Erythroblast (primary cell): ENCODE measurements around the gene CDK6.

Experiments
- DNase-seq, 2 experiments: peaks; one replicate each; lab custom pipeline; 2025; lab: John Stamatoyannopoulos, UW
- GATA1 ChIP-seq: IDR thresholded peaks from 2 replicates; pipeline ENCODE4 v1.6.1; 2011; ENCODE audit warnings: low read depth, mild to moderate bottlenecking, control low read depth, low read length, moderate library complexity
- POLR2A ChIP-seq: IDR thresholded peaks from 2 replicates; pipeline ENCODE4 v1.6.1; 2011; ENCODE audit warnings: mild to moderate bottlenecking, low read length

The CDK6 gene

DNA sequence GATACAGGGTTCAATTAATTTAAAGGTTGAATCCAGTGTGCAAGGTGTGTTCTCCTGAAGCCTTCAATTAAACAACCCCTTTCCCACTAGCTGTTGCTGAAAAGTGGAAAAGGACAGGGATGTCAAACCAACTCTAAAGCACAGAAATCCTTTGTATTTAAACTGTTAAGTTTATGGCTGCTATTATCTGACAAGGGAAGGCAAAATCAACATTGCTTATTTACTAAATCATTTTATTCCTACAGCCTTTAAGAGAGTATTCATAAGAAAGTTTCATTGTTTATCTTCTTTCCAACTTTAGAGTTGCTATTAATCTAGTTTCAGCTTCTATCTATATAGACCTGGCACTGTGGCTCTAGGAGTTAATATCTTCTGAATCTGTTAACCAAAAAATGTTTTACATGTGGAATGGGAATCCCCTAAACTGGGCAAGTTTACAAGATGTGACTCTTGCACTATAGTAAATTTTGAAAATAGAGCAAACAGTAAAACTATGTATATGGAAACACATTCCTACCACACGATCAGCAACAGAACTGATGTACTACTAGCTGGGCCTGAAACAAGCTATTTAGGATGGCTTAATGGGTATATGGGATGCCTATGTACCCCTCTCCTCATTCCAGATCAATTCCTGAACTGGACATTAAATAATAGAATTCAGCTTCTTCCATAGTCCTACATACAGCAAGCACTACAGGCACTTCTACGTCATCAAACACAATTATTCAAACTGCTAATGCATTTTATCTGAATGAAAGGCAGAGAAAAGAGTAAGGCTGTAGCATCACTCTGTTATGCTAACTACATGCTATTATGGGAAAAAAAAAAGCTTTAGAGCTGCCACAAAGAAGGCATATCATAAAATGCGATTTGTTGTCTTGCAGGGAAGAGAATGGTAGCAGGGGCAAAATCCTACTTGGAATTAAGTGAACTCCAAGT is 52.8 kb downstream of the CDK6 start:
- DNase-seq, result no peak
- TF ChIP-seq POLR2A, result no peak
- TF ChIP-seq GATA1, result no peak

DNA sequence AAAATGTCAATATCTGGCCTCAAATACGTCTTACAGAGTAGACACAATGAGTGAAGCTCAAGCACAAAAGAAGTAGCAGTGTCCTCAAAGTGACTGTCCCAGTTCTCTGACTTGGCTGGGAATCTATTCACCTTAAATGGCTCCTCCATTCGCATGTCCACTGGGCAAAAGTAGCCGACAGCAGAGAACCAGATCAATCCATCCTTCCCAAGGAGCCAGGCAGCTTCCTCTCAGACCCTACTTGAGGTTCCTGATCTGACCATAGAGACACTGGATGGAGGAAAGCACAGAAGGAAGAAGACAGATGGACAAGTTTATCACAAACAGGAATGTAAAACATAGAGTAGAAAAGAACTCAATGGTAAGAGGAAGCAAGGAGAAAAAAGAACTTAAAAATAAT is 53.5 kb downstream of the CDK6 start:
- TF ChIP-seq GATA1, result no peak
- no peak for TF ChIP-seq POLR2A

DNA sequence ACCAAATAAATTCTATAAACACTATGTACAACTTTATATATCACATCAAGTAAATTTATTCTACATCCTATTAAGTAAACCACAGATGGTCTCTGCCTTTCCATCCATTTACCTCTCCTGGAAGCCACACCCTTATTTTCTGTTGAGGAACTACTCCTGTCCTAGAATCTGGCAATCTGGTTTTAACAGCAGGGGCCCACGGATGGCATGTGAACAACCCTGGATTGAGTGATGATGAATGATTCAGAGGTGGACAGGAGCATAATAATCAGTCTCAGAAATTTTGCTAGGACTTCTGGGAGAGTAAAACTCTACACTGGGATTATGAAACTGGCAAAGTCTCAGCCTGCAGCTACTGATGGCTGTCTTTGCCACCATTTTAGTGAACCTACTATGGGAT is 54.1 kb downstream of the CDK6 start:
- TF ChIP-seq GATA1 (no peak), POLR2A (no peak)

More for the DNA sequence above, 53.5 kb downstream of the CDK6 start:
- no peak for DNase-seq

DNA sequence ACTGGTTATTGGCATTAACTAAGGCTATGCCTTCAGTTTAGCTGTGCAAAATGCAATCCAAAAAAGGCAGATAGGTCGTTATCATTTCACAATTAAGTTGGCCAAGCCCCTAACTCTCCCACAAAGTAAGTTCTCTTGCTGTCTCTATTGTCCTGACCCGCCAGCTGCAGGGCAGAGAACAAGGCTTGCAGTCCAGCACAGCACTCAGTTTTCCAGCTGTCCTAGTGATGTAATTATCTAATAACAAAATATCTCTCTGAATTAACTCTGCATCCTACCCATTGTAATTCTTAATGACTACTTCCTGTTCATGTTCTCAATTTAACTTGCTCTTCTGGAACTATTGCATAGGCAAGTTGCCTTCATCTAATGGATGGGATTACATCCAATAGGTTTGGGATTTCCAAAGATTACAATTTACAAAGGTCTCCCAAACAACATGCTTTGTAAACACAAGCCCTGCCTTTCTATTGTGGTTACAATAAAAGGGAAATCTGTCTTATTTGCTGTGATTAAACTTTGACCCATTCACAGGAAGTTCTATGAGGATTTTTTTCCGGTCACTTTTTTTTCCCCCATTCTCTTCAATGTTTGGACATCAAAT is 55.2 kb downstream of the CDK6 start:
- no peak for TF ChIP-seq GATA1
- no peak for TF ChIP-seq POLR2A
- DNase-seq, result no peak

More for the DNA sequence above, 54.1 kb downstream of the CDK6 start:
- no peak for DNase-seq

DNA sequence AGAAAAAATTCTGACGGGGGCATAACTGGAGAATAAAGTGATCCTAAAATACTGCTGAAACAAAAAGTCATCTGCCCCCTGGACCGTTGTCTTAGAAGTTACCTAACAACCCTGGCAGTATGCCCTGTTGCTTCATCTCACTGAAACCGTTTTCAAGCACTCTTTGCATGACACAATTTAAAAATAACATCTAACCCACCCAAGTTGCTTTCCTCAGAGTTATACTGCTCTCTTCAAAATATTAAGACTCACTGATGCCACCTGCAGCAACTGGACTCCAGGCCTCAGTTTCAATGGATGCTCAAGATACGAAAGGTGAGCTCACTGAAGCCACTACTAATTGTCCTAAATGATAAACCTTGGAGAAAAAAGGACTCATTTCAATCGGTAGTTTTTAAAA is 57.4 kb downstream of the CDK6 start:
- DNase-seq, result no peak
- no peak for TF ChIP-seq GATA1
- no peak for TF ChIP-seq POLR2A

DNA sequence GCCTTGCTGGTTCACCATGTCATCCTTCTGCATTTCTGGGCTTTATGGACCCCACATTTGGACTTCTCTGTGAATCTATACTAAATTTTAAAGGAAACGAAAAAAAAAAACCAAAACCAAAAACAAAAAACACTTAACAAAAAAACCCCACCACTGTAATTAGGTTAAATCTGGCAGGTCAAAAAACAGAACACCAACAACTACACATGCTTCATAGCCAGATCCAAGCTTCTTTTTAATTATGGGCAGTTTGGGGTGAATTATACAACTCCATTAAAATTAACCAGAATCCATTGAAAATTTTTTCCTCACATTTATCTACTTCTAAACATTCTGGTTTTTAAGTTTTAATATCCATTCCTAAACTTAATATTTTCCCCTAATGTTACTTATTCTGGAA is 58.4 kb downstream of the CDK6 start:
- TF ChIP-seq GATA1 (no peak), POLR2A (no peak)
- DNase-seq, result no peak

DNA sequence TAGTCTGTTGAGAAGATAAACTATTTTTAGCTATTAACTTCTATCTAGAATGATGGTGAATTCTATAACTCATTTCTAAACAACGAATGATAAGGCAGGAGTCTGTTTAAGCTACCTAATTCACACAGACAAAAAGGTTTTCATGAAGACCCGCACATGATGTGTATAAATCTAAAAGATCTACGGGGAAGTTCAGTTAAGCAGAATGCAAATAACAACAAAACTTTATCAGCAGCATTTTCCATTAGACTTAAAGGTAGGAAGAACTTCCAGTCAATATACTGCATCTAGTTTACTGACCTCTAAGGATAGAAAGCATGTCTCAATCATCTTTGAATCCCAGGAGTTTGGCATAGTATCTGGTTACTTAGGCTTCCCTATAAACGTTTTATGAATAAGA is 62.6 kb downstream of the CDK6 start:
- no peak for DNase-seq
- TF ChIP-seq POLR2A (no peak), GATA1 (no peak)

DNA sequence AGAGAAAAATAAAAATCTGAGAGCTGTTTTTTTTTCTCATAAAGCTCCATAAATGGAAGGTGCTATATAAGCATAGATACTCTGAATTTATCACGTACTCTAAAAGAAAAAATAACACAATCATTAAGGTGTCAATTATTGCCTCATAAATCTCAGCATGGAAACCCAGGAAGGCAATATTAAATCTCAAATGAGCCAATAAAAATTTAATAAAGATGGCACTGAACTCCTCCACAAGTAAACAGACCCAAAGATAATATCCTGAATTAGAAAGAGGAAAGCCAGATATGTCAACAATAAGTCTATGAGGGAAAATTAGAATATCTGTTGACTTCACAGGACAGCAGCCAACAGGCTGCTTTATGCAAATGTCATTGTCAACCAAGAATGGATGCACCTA is 66.5 kb downstream of the CDK6 start:
- TF ChIP-seq POLR2A (no peak), GATA1 (no peak)
- no peak for DNase-seq

DNA sequence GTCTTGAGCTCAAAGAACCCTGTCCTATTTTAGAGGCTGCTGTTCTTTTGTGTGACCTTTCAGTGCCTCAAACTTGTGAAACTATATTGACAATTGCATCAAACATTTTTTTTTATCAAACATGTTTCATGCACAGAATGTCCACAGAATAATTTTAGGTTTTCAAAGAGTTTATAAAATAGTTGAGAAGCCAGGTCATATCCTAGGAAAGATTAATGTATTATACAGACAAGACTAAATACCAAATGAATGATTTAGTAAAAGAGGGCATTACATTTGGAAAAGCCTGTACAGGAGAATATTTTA is 67.0 kb downstream of the CDK6 start:
- DNase-seq, result no peak
- no peak for TF ChIP-seq POLR2A

DNA sequence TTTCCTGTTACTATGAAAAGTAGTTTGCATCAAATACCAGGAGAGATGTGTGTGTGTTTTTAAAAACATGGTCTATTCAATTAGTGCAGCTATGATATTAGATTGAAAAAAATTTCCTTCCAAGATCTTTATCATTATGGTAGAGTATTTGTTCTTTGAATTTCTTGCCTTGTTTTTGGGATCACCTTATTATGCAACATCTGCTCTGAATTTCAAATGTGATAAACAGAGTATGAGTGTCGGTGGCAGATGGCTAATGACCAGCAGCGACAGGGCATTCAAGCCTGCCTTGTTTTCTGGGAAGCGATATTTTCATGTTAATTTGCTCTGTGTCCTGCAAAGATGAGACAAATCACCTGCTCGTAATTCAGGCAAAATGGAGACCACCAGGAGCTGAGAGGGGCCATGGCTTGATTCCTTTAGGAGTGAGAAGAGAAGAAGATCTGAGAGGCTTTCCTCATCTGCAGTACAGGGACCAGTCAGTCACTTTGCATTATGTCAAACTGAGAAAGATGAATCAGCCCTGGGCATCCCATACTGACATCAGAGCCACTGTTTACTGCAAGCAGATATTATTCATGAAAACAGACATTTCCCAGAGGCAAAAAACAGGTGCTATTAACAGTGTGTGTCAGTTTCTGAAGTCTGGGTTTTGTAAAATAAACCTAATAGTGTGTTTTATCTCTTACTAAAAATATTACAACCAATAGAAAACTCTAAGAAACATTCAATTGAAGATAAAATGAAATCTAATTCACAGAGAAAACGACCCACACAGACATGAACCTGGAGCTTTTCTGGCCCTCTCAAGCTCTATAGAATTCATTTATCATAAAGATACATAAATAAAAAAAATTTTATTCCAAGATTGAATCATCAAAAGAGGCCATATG is 67.6 kb downstream of the CDK6 start:
- DNase-seq, result no peak
- TF ChIP-seq GATA1 (no peak), POLR2A (no peak)

DNA sequence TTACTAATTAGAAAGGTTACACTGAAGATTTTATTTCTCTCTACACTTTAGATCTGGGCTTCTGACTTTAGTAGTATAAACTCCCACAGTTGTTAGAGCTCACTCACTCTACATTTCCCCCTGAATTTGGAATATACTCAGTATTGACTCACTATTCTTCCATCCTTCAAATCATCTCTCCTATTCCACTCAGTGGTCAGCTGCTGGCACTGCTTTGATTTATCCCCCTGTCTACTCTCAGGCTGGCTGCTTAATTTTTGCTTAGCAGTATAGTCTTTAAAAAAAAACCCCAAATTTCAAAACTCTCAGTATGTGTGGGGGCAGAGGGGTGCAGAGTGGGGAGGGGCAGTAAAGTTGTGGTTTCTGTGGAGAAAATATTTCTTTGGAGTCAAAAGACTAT is 68.9 kb downstream of the CDK6 start:
- TF ChIP-seq POLR2A (no peak), GATA1 (no peak)
- DNase-seq, result no peak

DNA sequence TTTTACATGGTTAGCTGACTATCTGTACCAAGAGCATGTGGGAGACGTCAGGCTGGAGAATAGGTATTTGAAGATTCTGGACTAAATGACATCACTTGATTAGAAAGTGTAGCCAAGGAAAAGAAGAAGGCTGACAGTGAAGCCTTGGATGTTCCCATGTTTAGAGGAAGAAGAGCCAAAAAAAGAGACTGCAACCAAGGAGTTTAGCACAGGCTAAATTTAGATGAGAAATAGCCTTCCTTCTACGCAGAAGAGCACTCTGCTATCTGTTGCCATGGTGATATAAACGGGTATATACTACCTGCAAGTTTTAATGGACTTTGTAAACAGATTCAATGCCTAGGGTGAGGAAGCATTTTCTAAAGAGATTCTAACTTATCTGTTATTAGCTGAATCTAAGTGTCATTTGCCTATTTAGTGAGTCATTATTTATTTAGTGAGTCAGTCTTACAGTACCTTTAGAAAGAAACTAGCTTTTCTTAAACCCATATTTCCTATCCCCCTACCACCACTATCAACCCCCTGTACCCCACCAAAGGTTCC is 69.8 kb downstream of the CDK6 start:
- no peak for DNase-seq
- no peak for TF ChIP-seq POLR2A
- TF ChIP-seq GATA1, result no peak

DNA sequence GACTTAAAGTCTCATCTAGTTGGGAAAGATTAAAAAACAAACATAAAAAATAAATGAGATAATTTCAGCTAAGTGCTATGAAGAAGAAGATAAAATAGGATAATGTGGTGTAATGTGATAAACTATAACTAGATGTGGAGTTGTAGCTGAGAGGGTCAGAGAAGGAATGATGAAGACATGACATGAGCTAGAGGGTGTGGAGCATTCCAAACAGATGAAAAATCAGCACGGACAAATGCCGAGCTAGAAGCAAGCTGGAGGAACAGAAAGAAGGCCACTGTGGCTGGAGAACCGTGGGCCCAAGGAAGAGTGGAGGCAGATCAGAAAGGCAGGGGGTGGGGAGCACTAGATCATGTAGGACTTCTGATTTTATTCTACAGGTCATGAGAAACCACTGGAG is 70.6 kb downstream of the CDK6 start:
- DNase-seq, result no peak
- no peak for TF ChIP-seq POLR2A
- TF ChIP-seq GATA1, result no peak
